Measurements from ENCODE around the gene XRRA1.

DNA sequence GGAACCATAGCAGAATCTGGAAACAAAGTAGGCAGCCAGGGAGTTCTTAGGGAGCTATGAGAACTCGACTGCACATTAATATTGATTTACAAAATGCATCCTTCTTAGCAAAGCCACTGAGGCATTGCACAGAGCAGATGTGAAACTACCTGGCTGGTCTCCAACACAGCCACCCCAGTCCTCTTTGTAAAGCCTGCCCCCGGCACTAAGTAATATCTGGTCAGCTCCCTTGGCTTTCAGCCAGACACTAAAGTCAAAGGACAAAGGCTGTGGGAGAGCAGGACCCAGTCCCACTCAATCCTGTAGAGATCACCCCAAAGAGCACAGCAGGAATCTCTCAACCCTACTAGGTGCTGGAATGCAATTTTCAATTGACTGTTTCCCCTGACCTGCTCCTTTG, 12.8 kb downstream of the XRRA1 start:
- TF ChIP-seq POLR2A (IDR thresholded peaks at IDR 0.05; ENCODE audit: low read depth, low read length) = no peak
- TF ChIP-seq, protein P1, sequence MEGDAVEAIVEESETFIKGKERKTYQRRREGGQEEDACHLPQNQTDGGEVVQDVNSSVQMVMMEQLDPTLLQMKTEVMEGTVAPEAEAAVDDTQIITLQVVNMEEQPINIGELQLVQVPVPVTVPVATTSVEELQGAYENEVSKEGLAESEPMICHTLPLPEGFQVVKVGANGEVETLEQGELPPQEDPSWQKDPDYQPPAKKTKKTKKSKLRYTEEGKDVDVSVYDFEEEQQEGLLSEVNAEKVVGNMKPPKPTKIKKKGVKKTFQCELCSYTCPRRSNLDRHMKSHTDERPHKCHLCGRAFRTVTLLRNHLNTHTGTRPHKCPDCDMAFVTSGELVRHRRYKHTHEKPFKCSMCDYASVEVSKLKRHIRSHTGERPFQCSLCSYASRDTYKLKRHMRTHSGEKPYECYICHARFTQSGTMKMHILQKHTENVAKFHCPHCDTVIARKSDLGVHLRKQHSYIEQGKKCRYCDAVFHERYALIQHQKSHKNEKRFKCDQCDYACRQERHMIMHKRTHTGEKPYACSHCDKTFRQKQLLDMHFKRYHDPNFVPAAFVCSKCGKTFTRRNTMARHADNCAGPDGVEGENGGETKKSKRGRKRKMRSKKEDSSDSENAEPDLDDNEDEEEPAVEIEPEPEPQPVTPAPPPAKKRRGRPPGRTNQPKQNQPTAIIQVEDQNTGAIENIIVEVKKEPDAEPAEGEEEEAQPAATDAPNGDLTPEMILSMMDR (conservative IDR thresholded peaks at IDR 0.05; ENCODE audit: low read depth, low read length) = no peak
- no peak for TF ChIP-seq CEBPB (IDR thresholded peaks at IDR 0.05; ENCODE audit: low read depth, low read length)
- TF ChIP-seq MAFK (IDR thresholded peaks at IDR 0.05; ENCODE audit: low read depth, low read length) = no peak
- TF ChIP-seq, protein P2, sequence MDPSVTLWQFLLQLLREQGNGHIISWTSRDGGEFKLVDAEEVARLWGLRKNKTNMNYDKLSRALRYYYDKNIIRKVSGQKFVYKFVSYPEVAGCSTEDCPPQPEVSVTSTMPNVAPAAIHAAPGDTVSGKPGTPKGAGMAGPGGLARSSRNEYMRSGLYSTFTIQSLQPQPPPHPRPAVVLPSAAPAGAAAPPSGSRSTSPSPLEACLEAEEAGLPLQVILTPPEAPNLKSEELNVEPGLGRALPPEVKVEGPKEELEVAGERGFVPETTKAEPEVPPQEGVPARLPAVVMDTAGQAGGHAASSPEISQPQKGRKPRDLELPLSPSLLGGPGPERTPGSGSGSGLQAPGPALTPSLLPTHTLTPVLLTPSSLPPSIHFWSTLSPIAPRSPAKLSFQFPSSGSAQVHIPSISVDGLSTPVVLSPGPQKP (IDR thresholded peaks at IDR 0.05; ENCODE audit: borderline replicate concordance, low read depth, low read length) = no peak
- no peak for TF ChIP-seq RAD21 (IDR thresholded peaks at IDR 0.05; ENCODE audit: low read length)
- no peak for TF ChIP-seq MXI1 (IDR thresholded peaks at IDR 0.05; ENCODE audit: borderline replicate concordance, low read depth, low read length)
- no peak for TF ChIP-seq MAZ (IDR thresholded peaks at IDR 0.05; ENCODE audit: borderline replicate concordance, low read depth, low read length)
